Stomach (tissue), 4 donors: Measurements from ENCODE around the gene RNF130.

Experiments
- POLR2A ChIP-seq, 4 donors: fragments of 450-650 bp; IDR thresholded peaks; one replicate each; pipeline ENCODE4 v1.6.1; 2016; ENCODE audit warnings: antibody characterized with exemption in 4 of 4, control low read depth in 2 of 4, mild to moderate bottlenecking in 1 of 4, moderate library complexity in 1 of 4
- POLR2AphosphoS5 ChIP-seq, 3 donors: sonication (generic); formaldehyde crosslinking; IDR thresholded peaks; one replicate each; pipeline ENCODE4 v1.6.1; 2016; ENCODE audit warnings: antibody characterized with exemption in 3 of 3
- TF ChIP-seq, protein P1 (sequence below), 7 experiments: fragments of 450-650 bp in 4 of 7; fragments of 200-600 bp in 3 of 7; sonication (generic) in 3 of 7; IDR thresholded peaks; one replicate each; pipeline ENCODE4 v1.5.1; 2016 to 2019; ENCODE audit warnings: antibody characterized with exemption in 7 of 7, control low read depth in 2 of 7, mild to moderate bottlenecking in 1 of 7

DNA sequence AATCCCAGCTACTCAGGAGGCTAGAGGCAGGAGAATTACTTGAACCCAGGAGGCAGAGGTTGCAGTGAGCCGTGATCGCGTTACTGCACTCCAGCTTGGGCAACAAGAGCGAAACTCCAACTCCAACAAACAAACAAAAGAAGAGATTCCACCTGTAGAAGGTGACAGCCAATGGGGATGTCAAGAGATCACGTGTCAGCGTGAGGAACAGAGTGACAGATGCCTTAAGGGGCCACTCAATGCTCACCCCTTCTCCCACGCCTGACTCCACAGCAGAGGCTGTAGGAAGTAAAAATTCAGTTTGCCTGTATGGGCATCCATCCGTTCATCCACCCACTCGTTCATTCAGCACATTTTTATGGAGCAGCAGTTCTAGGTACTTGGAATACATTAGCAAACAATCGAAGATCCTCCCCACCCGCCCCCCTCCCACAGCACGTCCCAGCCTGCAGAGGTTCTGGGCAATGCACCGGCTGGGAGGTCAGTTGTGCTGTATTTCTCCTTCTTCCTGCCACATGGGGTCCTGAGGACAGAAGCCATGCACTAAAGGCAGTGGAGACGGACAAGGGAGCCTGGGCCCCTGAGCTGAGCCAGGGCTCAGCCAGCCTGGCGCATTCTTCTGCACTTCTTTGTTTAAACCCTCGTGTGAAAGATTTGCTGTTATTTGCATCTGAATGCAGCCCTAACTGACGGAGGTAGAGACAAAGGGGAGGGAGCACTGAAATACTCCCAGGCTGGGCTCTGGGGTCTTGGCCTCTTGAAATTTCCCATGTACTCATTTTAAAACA lies 11.3 kb upstream of the RNF130 start:
- TF ChIP-seq, protein P1, sequence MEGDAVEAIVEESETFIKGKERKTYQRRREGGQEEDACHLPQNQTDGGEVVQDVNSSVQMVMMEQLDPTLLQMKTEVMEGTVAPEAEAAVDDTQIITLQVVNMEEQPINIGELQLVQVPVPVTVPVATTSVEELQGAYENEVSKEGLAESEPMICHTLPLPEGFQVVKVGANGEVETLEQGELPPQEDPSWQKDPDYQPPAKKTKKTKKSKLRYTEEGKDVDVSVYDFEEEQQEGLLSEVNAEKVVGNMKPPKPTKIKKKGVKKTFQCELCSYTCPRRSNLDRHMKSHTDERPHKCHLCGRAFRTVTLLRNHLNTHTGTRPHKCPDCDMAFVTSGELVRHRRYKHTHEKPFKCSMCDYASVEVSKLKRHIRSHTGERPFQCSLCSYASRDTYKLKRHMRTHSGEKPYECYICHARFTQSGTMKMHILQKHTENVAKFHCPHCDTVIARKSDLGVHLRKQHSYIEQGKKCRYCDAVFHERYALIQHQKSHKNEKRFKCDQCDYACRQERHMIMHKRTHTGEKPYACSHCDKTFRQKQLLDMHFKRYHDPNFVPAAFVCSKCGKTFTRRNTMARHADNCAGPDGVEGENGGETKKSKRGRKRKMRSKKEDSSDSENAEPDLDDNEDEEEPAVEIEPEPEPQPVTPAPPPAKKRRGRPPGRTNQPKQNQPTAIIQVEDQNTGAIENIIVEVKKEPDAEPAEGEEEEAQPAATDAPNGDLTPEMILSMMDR (IDR thresholded peaks at IDR 0.05) = no peak
- TF ChIP-seq POLR2A (IDR thresholded peaks at IDR 0.05) (no peak), POLR2AphosphoS5 (IDR thresholded peaks at IDR 0.05) (no peak)
